SKM-1 treated with dmso at 0.1 percent for 144 hours (cell line): ENCODE measurements around the gene HRAS.
"Not testable (repeated sequence)": the region's sequence is repeated elsewhere in the genome, so short reads cannot be mapped to it uniquely, and the experiment has no call there.

ENCODE experiments used
- DNase-seq: peaks from one replicate; lab custom pipeline; 2025; ENCODE audit not compliant: unreplicated experiment; lab: John Stamatoyannopoulos, UW

The HRAS gene

GRCh38 chr11:534396-535209 lies 773 bp downstream of the HRAS start:
- no peak for DNase-seq

GRCh38 chr11:533586-534395 lies 1.6 kb downstream of the HRAS start:
- no peak for DNase-seq

- no peak for DNase-seq
These were observed 2.3 kb downstream of the HRAS start for GRCh38 chr11:532986-533585.

GRCh38 chr11:532527-532985 lies 2.8 kb downstream of the HRAS start:
- DNase-seq, result no peak

GRCh38 chr11:531919-532526 lies 3.4 kb downstream of the HRAS start:
- DNase-seq, result no peak

GRCh38 chr11:530960-531831 lies 4.2 kb downstream of the HRAS start:
- no peak for DNase-seq

GRCh38 chr11:529728-530411 lies 5.5 kb downstream of the HRAS start:
- DNase-seq, result no peak

- no peak for DNase-seq
These were observed 6.3 kb downstream of the HRAS start for GRCh38 chr11:528815-529727.

- DNase-seq, result no peak
These were observed 7.1 kb downstream of the HRAS start for GRCh38 chr11:528166-528814.

- DNase-seq, result no peak
These were observed 9.2 kb downstream of the HRAS start for GRCh38 chr11:526192-526591.

- no peak for DNase-seq
These were observed 14.1 kb downstream of the HRAS start for GRCh38 chr11:521177-521688.

- DNase-seq, result no peak
These were observed 14.8 kb downstream of the HRAS start for GRCh38 chr11:520428-521176.

GRCh38 chr11:518463-519202 lies 16.7 kb downstream of the HRAS start:
- DNase-seq, result no peak

GRCh38 chr11:516918-517685 lies 18.3 kb downstream of the HRAS start:
- DNase-seq, result not testable (repeated sequence)

GRCh38 chr11:516400-516799 lies 19.0 kb downstream of the HRAS start:
- no peak for DNase-seq

- no peak for DNase-seq
These were observed 20.2 kb downstream of the HRAS start for GRCh38 chr11:515131-515530.
